HUES6 (cell line): ENCODE results near the gene ADRA2B.

Experiments used
- H3K27ac ChIP-seq: 2 replicates; pipeline ENCODE4 v1.7.0; 2013; ENCODE audit warnings: low read depth, mild to moderate bottlenecking, low read length, inconsistent platforms
- H3K27me3 ChIP-seq: 2 replicates; pipeline ENCODE4 v1.6.1; 2013; ENCODE audit warnings: low read length; ENCODE audit not compliant: control insufficient read depth, insufficient read depth
- H3K36me3 ChIP-seq: 2 replicates; pipeline ENCODE4 v1.6.1; 2013; ENCODE audit warnings: low read length; ENCODE audit not compliant: control insufficient read depth, insufficient read depth
- H3K4me1 ChIP-seq: 2 replicates; pipeline ENCODE4 v1.6.1; 2013; ENCODE audit warnings: low read length; ENCODE audit not compliant: control insufficient read depth, insufficient read depth
- H3K4me3 ChIP-seq: 2 replicates; pipeline ENCODE4 v1.5.1; 2013; ENCODE audit warnings: low read depth, low read length
- H3K9ac ChIP-seq: one replicate; pipeline ENCODE4 v1.6.1; 2013; ENCODE audit warnings: mild to moderate bottlenecking, low read length
- H3K9me3 ChIP-seq: 2 replicates; pipeline ENCODE4 v1.6.1; 2013; ENCODE audit warnings: low read depth, low read length; ENCODE audit not compliant: control insufficient read depth, insufficient read depth

The ADRA2B gene

GRCh38 chr2:96147593-96148201 is 31.3 kb upstream of the ADRA2B start:
- no peaks in the 10 kb centered on the region for H3K36me3 ChIP-seq
- H3K27me3 ChIP-seq: peaks cover 39% of the 10 kb centered on the region
- no peak overlapping the region for H3K9ac ChIP-seq
- no peak overlapping the region for H3K27ac ChIP-seq
- H3K9me3 ChIP-seq: no peaks in the 10 kb centered on the region
- no peak overlapping the region for H3K4me3 ChIP-seq
- H3K4me1 ChIP-seq: peaks cover 45% of the 10 kb centered on the region

- Histone ChIP-seq H3K9me3 (no peaks in the 10 kb centered on the region), H3K9ac (no peak overlapping the region), H3K27ac (no peak overlapping the region), H3K27me3 (peaks cover 39% of the 10 kb centered on the region), H3K36me3 (no peaks in the 10 kb centered on the region), H3K4me3 (no peak overlapping the region), H3K4me1 (peaks cover 40% of the 10 kb centered on the region)
These were observed 30.7 kb upstream of the ADRA2B start for GRCh38 chr2:96146881-96147592.

GRCh38 chr2:96146153-96146880 is 29.9 kb upstream of the ADRA2B start:
- peaks cover 39% of the 10 kb centered on the region for H3K4me1 ChIP-seq
- peaks cover 39% of the 10 kb centered on the region for H3K27me3 ChIP-seq
- no peak overlapping the region for H3K4me3 ChIP-seq
- H3K36me3 ChIP-seq: no peaks in the 10 kb centered on the region
- H3K9ac ChIP-seq: no peak overlapping the region
- no peak overlapping the region for H3K27ac ChIP-seq
- no peaks in the 10 kb centered on the region for H3K9me3 ChIP-seq

GRCh38 chr2:96145848-96146152 is 29.4 kb upstream of the ADRA2B start:
- Histone ChIP-seq H3K9me3 (no peaks in the 10 kb centered on the region), H3K4me3 (peak overlapping the region; percentile 52; the same call in 1 of the 2 replicates), H3K36me3 (no peaks in the 10 kb centered on the region), H3K27ac (no peak overlapping the region), H3K27me3 (peaks cover 39% of the 10 kb centered on the region), H3K9ac (no peak overlapping the region), H3K4me1 (peaks cover 39% of the 10 kb centered on the region)

GRCh38 chr2:96145036-96145847 is 28.9 kb upstream of the ADRA2B start, which contains the start of gene DUSP2:
TSS of gene DUSP2 (minus strand) at chr2:96145440. CDS start at chr2:96145354, 86 bp downstream.
- Histone ChIP-seq H3K4me3 (peak within 1 kb of the TSS; percentile 52), H3K9me3 (no peaks in the 10 kb centered on the region), H3K9ac (peak within 1 kb of the TSS; percentile 57), H3K27me3 (peaks cover 39% of the 10 kb centered on the region), H3K4me1 (peaks cover 39% of the 10 kb centered on the region), H3K27ac (no peak within 1 kb of the TSS), H3K36me3 (no peaks in the 10 kb centered on the region)

GRCh38 chr2:96144481-96145035 is 28.2 kb upstream of the ADRA2B start:
- H3K27ac ChIP-seq: no peak overlapping the region
- peak overlapping the region; percentile 52 for H3K4me3 ChIP-seq
- peaks cover 39% of the 10 kb centered on the region for H3K27me3 ChIP-seq
- H3K9me3 ChIP-seq: no peaks in the 10 kb centered on the region
- H3K4me1 ChIP-seq: peaks cover 39% of the 10 kb centered on the region
- H3K9ac ChIP-seq: peak overlapping the region; percentile 57
- no peaks in the 10 kb centered on the region for H3K36me3 ChIP-seq

GRCh38 chr2:96143848-96144480 is 27.6 kb upstream of the ADRA2B start:
- Histone ChIP-seq H3K4me1 (peaks cover 38% of the 10 kb centered on the region), H3K4me3 (peak overlapping the region; percentile 52), H3K36me3 (no peaks in the 10 kb centered on the region), H3K27me3 (peaks cover 39% of the 10 kb centered on the region), H3K9me3 (no peaks in the 10 kb centered on the region), H3K9ac (no peak overlapping the region), H3K27ac (no peak overlapping the region)

- H3K9me3 ChIP-seq: no peaks in the 10 kb centered on the region
- H3K4me1 ChIP-seq: peaks cover 32% of the 10 kb centered on the region
- no peaks in the 10 kb centered on the region for H3K36me3 ChIP-seq
- H3K9ac ChIP-seq: no peak overlapping the region
- H3K27me3 ChIP-seq: peaks cover 39% of the 10 kb centered on the region
- H3K4me3 ChIP-seq: no peak overlapping the region
- H3K27ac ChIP-seq: no peak overlapping the region
These were observed 27.0 kb upstream of the ADRA2B start for GRCh38 chr2:96143231-96143847.

GRCh38 chr2:96142217-96143113 is 26.1 kb upstream of the ADRA2B start:
- peaks cover 43% of the 10 kb centered on the region for H3K27me3 ChIP-seq
- H3K4me1 ChIP-seq: peaks cover 28% of the 10 kb centered on the region
- H3K9me3 ChIP-seq: no peaks in the 10 kb centered on the region
- H3K27ac ChIP-seq: no peak overlapping the region
- no peak overlapping the region for H3K9ac ChIP-seq
- no peaks in the 10 kb centered on the region for H3K36me3 ChIP-seq
- no peak overlapping the region for H3K4me3 ChIP-seq
